GM19193 (cell line): ENCODE results near the gene CEP192.

Experiments used
- POLR2A ChIP-seq: IDR thresholded peaks from 4 replicates; pipeline ENCODE4 v1.6.1; 2011; ENCODE audit not compliant: insufficient read depth, insufficient read length; ENCODE audit errors: extremely low read depth

The CEP192 gene

GRCh38 chr18:13136904-13137669 is 145.9 kb downstream of the CEP192 start:
- peak; percentile 28 for TF ChIP-seq POLR2A

- peak; percentile 56 for TF ChIP-seq POLR2A
Measured at GRCh38 chr18:13137670-13138419, 146.7 kb downstream of the CEP192 start.

DNA sequence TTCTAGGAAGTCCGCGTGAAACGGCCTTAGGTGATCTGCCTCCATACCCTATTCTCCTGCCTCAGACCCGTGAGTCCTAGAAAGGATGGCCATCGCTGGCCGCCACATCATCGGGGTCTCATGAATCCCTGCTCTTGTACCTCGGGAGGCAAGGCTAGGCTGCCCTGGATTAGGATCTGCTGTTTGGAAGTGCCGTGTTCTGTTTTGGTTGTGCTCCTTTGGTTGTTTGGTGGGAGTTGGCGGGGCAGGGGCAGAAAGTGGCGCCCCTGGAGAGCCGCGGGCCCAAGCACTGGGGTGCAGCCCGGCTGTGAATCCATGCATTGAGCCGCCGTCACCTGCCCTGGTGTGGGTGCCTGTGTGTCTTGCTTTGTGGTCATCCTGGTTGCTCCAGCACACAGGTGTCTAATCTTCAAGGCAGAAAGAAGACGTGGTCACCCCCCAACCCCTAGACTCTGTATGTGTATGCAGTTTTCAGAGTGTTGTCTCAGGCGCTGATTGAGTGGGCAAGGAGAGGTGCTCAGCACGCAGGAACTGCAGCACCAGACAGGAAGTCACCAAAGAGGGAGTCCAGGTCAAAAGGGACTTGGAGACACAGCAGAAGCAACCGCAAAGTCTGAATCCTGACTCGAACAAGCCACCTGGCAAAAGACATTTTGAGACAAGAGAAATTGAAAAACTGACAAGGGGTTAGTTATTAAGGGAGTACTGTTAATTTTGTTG is 147.4 kb downstream of the CEP192 start:
- TF ChIP-seq POLR2A: no peak

GRCh38 chr18:13139885-13140450 is 148.8 kb downstream of the CEP192 start:
- TF ChIP-seq POLR2A: no peak

DNA sequence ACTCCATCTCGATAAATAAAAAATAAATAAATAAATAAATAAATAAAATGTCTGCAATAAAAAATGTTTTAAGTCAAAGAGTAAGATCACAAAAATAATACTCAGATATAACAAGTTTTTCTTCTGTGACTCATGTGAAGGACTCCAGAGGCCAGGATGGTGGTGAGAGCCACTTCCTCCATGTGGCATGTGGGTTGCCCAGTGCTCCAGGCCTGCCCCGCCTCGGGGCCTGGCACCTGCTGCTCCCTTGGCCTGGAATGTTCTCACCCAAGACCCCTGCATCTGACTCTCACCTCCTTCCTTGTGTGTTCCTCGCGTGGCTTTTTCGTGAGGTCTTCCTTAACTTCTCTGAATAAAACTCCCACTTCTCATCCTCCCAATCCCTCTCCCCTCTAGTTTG is 150.0 kb downstream of the CEP192 start:
- TF ChIP-seq POLR2A: no peak

GRCh38 chr18:13145636-13146190 is 154.6 kb downstream of the CEP192 start:
- no peak for TF ChIP-seq POLR2A

- TF ChIP-seq POLR2A: no peak
Measured at GRCh38 chr18:13147130-13147529, 156.0 kb downstream of the CEP192 start.

GRCh38 chr18:13151656-13152055 is 160.5 kb downstream of the CEP192 start:
- no peak for TF ChIP-seq POLR2A

DNA sequence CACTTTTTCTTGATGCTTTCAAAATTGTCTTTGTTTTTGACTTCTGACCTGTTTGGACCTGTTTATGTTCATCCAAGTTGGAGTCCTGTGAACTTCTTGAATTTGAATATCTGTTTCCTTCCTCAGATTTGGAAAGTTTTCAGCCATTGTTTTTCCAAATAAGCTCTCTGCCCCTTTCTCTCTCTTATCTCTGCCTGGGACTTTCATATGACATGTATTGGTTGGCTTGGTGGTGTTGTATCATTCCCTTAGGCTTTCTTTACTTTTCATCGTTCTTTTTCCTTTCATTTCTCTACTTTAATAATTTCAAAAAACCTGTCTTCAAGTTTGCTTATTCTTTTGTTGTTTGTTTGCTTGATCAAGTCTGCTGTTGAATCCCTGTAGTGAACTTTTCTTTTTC is 167.3 kb downstream of the CEP192 start:
- TF ChIP-seq POLR2A: no peak

- no peak for TF ChIP-seq POLR2A
Measured at GRCh38 chr18:13159579-13159978, 168.4 kb downstream of the CEP192 start.

GRCh38 chr18:13161276-13161899 is 170.2 kb downstream of the CEP192 start:
- no peak for TF ChIP-seq POLR2A

GRCh38 chr18:13163167-13163927 is 172.2 kb downstream of the CEP192 start:
- no peak for TF ChIP-seq POLR2A

- TF ChIP-seq POLR2A: no peak
Measured at GRCh38 chr18:13164406-13164805, 173.2 kb downstream of the CEP192 start.
